DMS153 treated with DMSO at 0.1 percent for 48 hours (cell line): ENCODE measurements around the gene FNDC3B.

ENCODE experiments used
- DNase-seq: peaks from one replicate; lab custom pipeline; 2025; ENCODE audit not compliant: unreplicated experiment; lab: John Stamatoyannopoulos, UW

The FNDC3B gene

DNA sequence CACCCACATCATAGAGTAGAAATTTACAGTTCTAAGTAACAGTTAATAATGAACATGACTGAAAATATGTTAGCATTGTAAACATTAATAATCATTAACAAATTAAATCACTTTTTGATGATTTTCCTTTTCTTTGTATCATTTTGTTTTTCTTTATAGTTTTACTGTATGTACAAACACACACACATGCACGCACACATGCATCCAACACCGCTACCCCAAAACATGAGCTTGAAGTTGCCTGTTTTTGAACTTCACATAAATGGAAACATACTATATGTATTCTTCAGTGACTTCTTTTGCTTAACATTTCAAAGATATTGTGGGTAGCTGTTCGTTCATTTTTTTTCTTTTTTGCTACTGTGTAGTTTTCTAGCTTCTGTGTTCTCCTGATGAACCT lies 123.9 kb downstream of the FNDC3B start:
- no peak for DNase-seq

DNA sequence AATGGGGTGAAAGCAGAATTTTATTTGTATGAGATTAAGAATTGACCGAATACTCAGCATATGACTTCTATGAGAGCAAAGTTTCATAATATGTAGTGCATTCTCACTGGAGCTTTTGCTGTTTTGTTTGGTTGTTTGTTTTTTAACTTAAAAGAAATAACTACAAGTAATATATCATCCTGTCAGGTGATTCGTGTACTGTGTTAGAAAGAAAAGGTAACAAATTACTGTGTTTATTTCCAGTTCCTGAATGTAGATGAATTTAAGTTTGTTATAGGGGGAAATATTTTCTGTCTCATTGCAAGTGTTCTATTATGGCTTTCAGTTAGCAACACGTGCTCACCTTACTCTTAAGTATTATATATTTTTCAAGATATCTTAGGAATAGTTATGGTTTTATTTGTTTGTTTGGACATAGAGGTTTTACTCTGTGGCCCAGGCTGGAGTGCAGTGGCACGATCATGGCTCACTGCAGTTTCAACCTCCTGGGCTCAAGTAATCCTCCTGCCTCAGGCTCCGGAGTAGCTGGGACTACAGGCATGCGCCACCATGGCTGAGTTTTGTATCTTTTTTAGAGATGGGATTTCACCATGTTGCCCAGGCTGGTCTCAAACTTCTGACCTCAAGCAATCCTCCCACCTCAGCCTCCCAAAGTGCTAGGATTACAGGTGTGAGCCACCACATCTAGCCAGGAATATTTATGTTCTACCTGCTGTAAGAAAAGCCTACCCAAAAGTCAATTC lies 125.4 kb downstream of the FNDC3B start:
- DNase-seq = no peak

DNA sequence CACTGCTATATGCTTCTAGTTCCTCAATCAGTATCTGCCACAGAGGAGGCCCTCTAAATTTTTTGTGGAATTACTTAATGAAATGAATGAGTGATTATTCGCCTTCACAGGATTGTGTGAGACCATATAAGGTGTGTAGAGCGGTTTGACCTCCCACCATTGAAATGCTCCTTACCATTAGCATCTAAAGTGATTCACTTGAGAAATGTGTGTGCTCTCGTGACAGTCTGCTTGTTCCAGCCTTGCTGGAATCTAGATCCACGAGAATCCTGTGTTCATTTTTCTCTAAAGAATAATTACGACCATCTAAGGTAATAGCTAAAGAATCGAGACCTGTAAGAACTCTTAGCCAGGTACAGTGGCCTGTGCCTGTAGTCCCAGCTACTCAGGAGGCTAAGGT lies 126.9 kb downstream of the FNDC3B start:
- DNase-seq = no peak

DNA sequence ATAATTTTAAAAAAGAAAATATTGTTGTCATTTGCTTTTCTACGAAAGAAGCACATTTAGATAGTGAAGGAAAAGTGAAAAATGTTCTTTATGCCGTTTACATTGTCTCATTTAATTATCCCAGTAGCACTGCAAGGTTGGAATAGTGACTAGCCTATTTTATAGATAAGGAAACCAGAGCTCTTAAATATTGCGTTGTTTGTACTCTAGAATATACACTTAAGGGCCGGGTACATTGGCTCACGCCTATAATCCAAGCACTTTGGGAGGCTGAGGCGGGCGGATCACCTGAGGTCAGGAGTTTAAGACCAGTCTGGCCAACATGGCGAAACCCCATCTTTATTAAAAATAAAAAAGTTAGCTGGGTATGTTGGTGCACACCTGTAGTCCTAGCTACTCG lies 127.5 kb downstream of the FNDC3B start:
- no peak for DNase-seq

DNA sequence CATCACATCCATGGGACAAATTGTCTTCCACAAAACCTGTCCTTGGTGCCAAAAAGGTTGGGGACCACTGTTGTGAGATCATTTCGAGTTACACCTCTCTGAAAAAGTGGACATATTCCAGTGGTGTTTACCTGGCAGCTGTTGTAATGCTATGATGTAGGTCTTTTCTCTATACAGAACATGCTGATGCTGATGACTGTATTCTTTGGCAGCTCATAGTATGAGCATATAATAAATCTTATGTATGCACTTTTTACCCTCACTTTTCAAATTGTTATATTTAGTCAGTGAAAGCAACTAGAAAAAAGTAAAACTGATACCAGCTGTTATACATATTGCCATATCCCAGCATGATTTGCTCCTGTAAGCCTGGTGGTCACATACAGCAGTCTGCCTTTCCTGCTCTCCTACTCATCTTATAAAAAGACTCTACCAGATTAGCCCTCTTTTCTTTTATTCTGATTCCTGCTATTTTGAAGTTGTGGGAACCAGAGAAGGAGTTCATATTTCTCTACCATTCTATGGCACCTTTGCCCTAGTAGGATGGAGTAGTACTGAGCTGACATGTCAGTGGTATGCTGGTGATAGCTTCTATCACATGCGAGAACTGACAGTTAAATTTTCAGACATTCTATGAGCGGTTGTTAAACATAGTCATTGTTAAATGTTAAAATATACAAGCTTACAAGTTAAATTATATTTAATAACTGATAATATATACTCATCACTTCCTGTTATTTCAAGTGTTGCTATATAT lies 128.7 kb downstream of the FNDC3B start:
- DNase-seq = no peak

DNA sequence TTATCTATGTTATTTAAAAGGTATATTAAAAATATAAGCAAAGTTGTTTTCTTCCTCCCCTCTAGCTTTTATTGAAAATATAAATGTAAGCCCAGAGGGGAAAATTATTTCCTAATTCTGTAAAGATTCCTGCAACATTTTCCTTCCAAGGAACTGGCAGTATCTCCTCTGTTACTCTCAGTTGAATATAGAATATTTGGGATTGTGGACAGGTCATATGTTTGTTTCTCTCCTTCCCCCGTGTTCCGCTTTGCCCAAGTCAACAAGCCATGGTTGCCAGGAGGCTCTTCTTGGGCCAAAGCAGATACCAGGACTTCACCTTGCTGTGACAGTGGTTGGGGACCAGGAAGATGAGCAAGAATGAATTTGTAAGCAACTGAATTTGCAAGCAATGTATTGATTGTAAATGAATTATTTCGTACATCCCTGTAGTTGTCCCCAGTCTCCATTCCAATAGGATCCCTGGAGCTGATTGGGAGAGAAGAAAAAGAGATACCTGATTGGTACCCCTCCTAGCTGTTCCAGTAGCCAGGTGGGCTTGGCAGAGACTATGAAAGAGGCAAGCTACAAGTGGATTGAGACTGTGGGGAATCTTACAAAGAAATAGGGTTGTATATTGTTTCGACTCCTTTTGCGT lies 130.8 kb downstream of the FNDC3B start:
- no peak for DNase-seq

DNA sequence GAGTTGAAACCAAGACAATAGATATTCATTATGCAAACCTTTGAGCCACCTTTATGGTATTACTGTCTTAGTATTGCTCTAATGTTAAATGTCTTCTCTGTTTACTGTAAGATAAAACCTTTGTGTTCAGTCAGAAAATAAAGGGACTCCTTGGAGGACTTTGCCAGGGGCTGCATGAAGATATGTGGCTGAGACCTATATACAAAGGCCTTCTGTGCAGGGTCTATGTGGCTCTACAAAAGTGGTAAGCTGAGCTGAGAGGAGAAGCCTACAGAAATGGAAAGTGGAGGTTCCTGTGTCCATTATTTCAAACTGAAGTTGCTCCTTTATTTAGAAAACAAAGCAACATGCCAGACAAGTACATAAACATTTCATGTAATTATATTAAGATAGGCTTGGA lies 131.5 kb downstream of the FNDC3B start:
- no peak for DNase-seq

DNA sequence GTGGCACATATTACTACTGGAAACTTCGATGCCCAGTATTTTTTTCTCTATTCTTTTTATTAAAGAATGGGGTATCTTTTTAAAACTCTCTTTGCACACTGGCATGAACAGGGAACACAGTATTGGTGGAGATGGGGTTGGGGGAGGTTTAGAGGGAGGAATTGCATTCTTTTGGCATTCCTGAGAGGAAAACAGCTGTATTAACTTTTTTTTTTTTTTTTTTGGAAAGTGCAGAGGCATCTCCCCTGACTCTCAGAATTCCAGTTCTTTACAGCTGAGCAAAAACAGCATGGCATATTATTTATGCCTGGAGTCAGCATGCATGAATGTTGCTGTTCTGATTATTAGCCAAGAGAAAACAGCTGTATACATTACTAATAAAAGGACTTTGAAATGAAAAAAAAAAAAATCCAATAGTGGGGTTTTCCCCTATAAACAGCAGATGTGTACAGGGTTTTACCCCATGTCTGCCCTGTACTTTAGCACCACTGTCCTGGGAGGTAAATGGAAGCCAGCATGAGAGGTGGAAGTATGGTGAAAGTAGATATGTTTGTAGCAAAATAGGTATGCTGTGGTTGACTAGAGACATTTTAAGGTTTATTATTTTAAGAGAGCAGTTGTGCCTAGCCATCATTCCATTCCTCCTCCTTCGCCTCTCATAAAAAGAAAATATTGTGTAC lies 132.2 kb downstream of the FNDC3B start:
- DNase-seq = no peak

DNA sequence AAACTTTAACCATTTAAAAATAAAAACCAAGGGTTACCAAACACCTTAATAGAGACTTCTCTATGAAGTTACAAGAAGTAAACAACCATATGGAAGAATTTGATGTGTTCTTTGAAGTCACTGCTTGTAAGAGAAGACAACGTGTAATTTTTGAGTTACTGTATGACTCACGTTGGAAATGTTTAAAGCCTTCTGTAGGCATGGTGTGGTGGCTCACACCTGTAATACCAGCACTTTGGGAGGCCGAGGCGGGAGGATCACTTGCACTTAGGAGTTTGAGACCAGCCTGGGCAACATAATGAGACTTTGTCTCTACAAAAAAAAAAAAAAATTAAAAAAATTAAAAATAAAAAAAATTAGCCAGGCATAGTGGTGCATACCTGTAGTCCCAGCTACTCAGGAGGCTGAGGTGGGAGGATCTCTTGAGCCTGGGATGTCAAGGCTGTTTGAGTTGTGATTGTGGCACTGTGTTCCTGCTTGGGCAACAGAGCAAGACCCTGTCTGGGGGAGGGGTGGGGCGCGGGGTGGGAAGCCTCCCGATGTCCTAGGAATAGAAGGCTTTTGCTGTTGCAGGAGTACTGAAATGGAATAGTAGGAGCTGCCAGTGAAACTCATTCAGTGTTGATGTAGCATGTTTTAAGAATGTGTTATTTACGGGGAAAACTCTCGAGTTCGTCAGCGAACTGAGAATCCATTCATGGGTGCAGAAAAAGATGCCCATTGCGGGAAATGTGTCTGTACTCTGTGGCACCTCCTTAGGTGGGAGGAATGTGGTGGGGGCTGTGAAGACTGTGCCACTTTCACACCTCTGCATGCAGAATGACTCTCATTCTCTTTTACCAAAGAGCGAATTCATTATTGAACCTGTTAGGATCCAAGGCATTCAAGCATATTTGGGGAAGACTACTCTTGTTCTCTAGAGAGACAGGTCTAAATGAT lies 134.2 kb downstream of the FNDC3B start:
- no peak for DNase-seq

DNA sequence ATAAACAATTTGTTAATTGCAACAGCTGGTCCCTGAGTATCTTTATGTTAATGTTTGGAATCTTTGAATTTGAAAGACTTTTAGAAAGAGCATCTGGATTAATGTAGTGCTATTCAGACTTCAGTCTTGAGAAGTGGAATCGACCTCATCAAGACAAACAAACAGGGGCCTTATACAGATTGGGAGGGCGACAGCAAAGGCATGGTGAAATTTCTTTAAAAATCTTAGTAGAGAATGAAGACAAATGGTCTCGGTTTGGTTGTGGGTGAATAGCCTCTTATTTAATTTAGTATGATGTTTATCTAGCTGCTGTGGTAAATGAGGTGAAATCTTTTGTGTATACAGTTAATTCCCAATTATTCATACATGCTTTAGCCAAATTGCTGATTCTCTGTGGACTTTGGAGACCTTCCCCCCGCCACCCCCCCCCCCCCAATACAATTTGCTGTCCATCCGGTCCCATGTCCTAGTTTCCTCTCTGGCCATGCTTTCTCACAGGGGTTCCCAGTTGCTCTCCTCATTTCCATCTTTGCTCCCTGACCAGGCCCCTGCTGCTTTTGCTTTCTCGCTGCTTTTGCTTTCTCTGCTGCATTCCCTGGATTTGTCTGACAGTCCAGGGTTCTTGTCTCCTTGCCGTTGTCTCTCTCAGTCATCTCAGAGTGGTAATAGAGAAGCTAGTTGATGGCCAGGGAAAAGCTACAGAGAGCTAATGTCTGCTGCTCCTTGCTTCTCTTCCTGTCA lies 135.3 kb downstream of the FNDC3B start:
- no peak for DNase-seq

DNA sequence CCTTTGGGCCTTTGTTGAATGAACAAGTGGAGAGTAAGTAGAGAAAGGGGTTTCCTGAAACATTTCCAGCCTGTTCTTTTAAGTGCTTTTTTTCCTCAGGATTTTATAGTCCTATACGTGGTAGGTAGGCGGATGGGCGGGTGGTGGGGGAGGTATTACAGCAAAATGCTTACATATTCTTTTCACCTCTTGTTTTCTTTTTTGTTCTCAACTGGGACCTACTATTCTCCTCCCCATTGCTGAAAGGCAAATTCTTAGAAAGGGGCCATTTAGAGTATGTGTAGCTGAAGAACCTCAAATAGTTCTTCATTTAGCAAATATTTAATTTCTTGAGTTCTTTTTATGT lies 135.8 kb downstream of the FNDC3B start:
- no peak for DNase-seq

DNA sequence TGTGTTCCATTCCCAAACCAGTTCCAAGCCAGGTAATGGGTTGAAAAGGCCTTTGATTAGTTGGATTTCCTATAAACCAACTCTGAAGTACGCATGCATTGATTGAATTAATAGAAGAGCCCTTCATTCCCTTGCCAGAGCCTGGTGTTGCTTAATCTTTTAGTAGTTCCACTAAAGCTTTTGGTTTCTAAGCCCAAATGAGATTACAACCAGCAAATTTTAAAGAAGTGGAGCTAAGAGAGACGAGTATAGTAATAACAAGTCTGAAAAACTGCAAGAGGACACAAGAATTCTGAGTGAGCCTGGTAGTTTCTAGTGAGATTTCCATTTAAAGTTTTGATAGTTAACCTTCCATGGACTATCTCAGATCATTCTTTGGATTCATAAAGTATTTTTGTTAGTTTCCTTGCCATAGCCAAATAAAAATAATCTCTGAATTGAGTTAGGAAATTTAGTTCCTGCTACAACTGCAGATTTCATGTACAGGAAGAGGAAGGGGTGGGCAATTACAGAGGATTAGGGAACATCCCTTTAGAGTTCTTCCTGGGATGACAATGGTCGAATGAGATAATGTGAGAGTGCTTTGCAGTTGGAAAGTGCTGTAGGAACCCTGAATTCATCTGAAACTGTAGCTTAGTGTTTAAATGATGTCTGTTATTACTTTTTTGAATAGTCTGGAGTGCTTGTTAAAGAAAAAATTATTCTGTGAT lies 136.8 kb downstream of the FNDC3B start:
- no peak for DNase-seq

DNA sequence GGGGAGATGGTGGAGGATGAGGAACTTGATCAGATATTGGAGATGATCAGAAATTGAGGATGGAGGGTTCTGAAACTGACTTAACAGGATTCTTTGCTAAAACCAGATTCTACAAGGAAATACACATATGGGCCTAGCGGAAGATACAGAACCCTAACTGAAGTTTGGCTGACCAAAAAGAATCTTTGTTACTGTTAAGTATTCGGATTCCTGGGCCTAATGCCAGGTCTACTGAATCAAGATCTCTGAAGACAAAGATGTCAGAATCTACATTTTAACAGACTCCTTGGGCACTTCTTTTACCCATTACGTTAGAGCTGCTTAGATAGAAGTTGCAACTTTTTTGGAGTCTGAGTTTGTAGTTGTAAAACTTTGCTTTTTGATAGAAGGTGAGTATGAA lies 137.7 kb downstream of the FNDC3B start:
- no peak for DNase-seq

DNA sequence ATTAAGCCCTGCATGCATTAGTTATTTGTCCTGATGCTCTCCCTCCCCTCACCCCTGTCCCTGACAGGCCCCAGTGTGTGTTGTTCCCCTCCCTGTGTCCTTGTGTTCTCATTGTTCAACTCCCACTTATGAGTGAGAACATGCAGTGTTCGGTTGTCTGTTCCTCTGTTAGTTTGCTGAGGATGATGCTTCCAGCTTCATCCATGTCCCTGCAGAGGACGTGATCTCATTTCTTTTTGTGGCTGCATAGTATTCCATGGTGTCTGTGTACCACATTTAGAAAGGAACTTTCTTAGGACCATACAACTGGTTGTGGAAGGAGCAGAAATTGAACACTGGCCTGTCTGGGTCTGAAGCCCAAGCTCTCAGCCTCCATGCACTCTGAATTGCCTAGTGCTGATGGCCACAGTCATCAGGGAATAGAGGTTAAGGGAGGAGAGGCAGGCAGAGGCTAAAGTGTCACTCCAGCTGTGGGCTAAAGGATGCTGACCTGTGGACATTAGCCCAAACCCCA lies 138.5 kb downstream of the FNDC3B start:
- no peak for DNase-seq

DNA sequence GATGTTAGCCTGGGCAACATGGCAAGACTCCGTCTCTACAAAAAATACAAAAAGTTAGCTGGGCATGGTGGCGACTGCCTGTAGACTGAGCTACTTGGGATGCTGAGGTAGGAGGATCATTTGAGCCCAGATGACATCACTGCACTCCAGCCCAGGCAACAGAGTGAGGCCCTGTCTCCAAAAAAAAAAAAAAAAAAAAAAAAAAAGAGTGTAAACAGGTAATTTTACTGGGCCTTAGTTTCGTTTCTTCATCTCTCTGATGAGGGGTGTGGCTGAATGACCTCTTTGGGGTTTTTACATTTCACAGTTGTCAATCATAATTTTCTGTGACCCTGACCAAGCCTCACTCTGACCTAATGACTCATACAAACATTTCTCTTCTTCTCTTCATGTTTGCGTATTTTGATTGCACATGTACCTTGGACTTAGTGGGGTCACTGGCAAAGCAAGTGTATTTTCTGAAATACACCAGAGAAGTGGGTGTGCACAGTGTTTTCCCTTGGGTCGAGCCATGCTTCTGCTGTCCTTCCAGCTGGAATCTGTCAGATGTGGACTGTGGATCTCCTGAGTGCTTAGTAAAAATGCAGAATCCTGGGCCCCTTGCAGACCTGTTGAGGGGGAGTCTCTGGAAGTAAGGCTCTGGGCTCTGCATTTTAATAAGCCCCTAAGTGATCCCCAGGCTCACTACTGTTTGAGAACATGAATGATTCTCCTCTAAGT lies 140.5 kb downstream of the FNDC3B start:
- DNase-seq = no peak

DNA sequence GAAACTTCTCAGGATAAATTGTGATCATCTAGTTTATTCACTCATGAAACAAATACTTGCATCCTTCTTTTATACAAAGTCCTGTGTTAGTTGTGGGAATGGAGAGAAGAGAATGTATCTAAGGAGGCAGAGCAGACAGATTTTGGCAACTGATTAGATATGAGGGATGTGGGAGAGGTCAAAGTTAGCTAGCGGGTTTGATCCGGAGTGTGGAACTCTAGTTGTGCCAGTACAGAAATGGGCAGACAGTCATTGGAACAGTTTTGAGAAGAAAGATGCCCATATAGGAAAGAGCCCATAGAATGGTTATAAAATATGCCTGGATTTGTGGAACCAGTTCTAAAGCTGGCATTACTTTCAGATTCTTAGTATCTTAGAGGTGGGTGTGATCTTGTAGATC lies 141.1 kb downstream of the FNDC3B start:
- no peak for DNase-seq

DNA sequence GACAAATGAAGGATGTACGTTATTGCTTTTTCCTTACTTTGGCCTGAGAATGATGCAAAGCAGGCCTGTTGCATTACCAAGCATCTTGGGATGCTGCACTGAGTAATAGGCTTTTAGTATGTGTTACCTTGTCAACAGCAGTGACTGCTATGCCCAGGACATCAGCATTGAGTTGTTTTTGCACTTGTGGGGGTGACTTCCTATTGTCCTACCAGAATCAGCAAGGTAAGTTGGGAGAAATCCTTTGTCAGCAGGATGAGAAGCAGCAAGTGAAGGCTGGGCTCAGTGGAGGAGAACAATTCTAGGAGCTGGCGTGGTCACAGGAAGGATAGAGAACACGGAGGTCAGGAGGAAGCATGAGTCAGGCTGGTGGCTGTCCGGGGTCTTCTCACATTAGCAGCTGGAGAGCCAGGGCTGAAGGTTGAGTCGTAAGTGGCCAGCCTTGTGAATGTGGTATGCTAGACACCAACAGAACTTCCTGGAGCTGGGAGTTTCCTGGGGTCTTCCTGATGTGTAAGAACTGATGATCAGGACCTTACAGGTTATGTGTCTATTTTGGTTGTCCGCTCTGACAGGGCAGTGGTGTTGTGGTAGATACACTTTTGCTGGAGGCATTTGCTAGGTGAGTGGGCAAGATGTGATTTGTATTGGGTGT lies 142.7 kb downstream of the FNDC3B start:
- DNase-seq = no peak

DNA sequence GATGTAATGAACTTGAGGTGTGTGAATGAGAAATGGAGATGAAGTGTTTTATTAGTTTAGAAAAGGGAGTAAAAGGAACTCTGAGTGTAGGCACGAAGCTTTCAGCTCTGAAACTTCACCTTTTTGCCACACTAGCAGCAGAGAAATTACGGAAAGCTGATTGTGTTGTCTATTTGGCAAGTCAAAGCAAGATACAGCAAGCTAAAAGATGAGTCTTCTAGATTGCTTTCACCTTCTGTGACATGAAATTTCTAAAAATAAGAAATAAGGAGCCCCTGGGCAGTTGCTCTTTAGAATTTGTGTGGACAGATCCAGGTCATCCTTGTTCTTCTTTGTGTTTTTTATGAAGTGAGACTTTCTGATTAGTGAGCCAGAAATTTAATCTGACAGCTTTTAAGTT lies 143.4 kb downstream of the FNDC3B start:
- DNase-seq = no peak
